GM20431 (cell line): ENCODE results near the gene GSE1.

Experiments
- in situ Hi-C: fragments of 300-500 bp; cut with MseI, MboI; formaldehyde crosslinking; loops from one replicate; pipeline ENCODE4 v1.15.0; 2020; ENCODE audit warnings: low sequenced_read_pairs; ENCODE audit not compliant: unreplicated experiment

The GSE1 gene

GRCh38 chr16:85573696-85574641 is 39.2 kb upstream of the GSE1 start:
- in situ Hi-C loops: no loop called here

GRCh38 chr16:85574672-85575475 is 38.2 kb upstream of the GSE1 start:
- in situ Hi-C loops: no loop called here

GRCh38 chr16:85575920-85576319 is 37.2 kb upstream of the GSE1 start:
- in situ Hi-C loops: no loop called here

GRCh38 chr16:85576944-85577343 is 36.2 kb upstream of the GSE1 start:
- in situ Hi-C loops: no loop called here

GRCh38 chr16:85577899-85578598 is 35.1 kb upstream of the GSE1 start:
- in situ Hi-C loops: no loop called here

GRCh38 chr16:85578599-85578948 is 34.5 kb upstream of the GSE1 start:
- in situ Hi-C loops: no loop called here

GRCh38 chr16:85579191-85579590 is 33.9 kb upstream of the GSE1 start:
- in situ Hi-C loops: no loop called here

GRCh38 chr16:85579923-85580580 is 33.1 kb upstream of the GSE1 start:
- in situ Hi-C loops: no loop called here

- in situ Hi-C loops: no loop called here
Observed at GRCh38 chr16:85580684-85581083, 32.4 kb upstream of the GSE1 start.

GRCh38 chr16:85582229-85582991 is 30.7 kb upstream of the GSE1 start:
- in situ Hi-C loops: no loop called here

GRCh38 chr16:85583491-85584181 is 29.5 kb upstream of the GSE1 start:
- in situ Hi-C loops: no loop called here

- in situ Hi-C loops: no loop called here
Observed at GRCh38 chr16:85584267-85584666, 28.9 kb upstream of the GSE1 start.

- in situ Hi-C loops: no loop called here
Observed at GRCh38 chr16:85584819-85585282, 28.3 kb upstream of the GSE1 start.

- in situ Hi-C loops: no loop called here
Observed at GRCh38 chr16:85585711-85586110, 27.4 kb upstream of the GSE1 start.

- in situ Hi-C loops: no loop called here
Observed at GRCh38 chr16:85586380-85587104, 26.6 kb upstream of the GSE1 start.

- in situ Hi-C loops: no loop called here
Observed at GRCh38 chr16:85587762-85588556, 25.2 kb upstream of the GSE1 start.
